HepG2 (cell line): Measurements from ENCODE around the gene CSTF3. TPM values are rescaled to one million over a fixed set of nuclear protein-coding genes. Genes with fewer than 3 reads are reported as not detected.

ENCODE experiments used
- RERE ChIP-seq: IDR thresholded peaks from 2 replicates; pipeline ENCODE4 v1.6.1; 2016; ENCODE audit warnings: low read depth, missing genetic modification reagents, missing compliant biosample characterization
- ZBTB40 ChIP-seq, 2 experiments: fragments of 450-650 bp in 1 of 2; sonication (generic) in 1 of 2; formaldehyde crosslinking in 1 of 2; IDR thresholded peaks; 2 replicates each; pipeline versions ENCODE4 v1.6.1 to v1.8.0; 2016 to 2022; ENCODE audit warnings: antibody characterized with exemption in 1 of 2, mild to moderate bottlenecking in 1 of 2, missing genetic modification reagents in 1 of 2
- polyA plus RNA-seq, 8 experiments: library from polyadenylated mRNA; depleted of rRNA in 3 of 8; stranded (reverse) in 7 of 8; unstranded in 1 of 8; fragments of >200 nt; fragmentation: Illumina TruSeq in 4 of 8; extraction: Trizol in 4 of 8; gene quantifications; 2 replicates each; pipeline versions ENCODE4 v1.2.1 to v1.2.3, GENCODE V29; 2011 to 2016; ENCODE audit warnings: low read depth in 4 of 8, missing spikeins in 1 of 8, mixed read lengths in 1 of 8; ENCODE audit not compliant: insufficient read depth in 1 of 8
- total RNA-seq, 5 experiments: library from RNA; depleted of rRNA; stranded (reverse); fragments of >200 nt; fragmentation: Illumina TruSeq; extraction: Trizol; gene quantifications; 2 replicates each; pipeline ENCODE4 v1.2.3, GENCODE V29; 2016; ENCODE audit warnings: low read depth in 1 of 5

CSTF3 gene
- total and polyA plus RNA-seq, 2 of the 13 experiments (the other 11 are each of a cell fraction or from before 2014, with no cell fraction given) = 21.5 to 43.6 TPM

GRCh38 chr11:33060271-33060670, 101.0 kb downstream of the CSTF3 start (continued):
- TF ChIP-seq ZBTB40 (IDR thresholded peaks at IDR 0.05) = no peak
- no peak for TF ChIP-seq ZBTB40 (CRISPR knock-in tag; IDR thresholded peaks at IDR 0.05)
- no peak for TF ChIP-seq RERE
